Measurements from ENCODE around the gene MAML2.

The MAML2 gene

DNA sequence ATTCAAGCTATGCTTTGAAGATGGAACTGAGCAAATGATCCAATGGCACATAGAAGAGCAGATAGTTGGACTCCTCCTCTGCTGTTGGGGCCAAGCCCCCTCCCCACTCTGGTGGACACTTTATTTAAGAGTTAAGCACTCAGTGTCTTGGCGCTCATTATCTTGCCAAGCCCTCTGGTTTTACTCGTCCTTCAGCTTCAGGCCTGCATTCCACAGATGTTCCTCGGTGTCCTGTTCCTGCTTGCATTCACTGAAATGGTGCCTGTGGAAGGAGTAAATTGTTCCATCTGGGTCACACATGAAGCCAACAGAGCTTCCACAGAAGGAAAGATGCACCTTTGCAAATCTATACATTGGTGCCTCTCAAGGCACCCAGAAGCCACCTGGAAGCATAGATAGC lies 26.1 kb downstream of the MAML2 start:
- DNase-seq (ENCODE audit: low read depth), result peak; percentile 31
- Histone ChIP-seq H3K27me3 (replicated peaks; ENCODE audit: control insufficient read depth, insufficient read depth, low read length) (no peaks in the 10 kb centered on the region), H3K36me3 (ENCODE audit: control insufficient read depth, insufficient read depth, low read length, severe bottlenecking) (no peaks in the 10 kb centered on the region), H3K9me3 (ENCODE audit: control insufficient read depth, low read length) (no peaks in the 10 kb centered on the region), H3K9ac (ENCODE audit: low read length) (no peak overlapping the region), H3K4me1 (ENCODE audit: control insufficient read depth, insufficient read depth, low read length) (peaks cover 68% of the 10 kb centered on the region), H3K4me3 (ENCODE audit: low read length) (no peak overlapping the region)

GRCh38 chr11:96315476-96315875 lies 27.5 kb downstream of the MAML2 start:
- Histone ChIP-seq H3K9ac (ENCODE audit: low read length) (no peak overlapping the region), H3K4me3 (ENCODE audit: low read length) (no peak overlapping the region), H3K9me3 (ENCODE audit: control insufficient read depth, low read length) (no peaks in the 10 kb centered on the region), H3K36me3 (ENCODE audit: control insufficient read depth, insufficient read depth, low read length, severe bottlenecking) (no peaks in the 10 kb centered on the region), H3K4me1 (ENCODE audit: control insufficient read depth, insufficient read depth, low read length) (peaks cover 68% of the 10 kb centered on the region), H3K27me3 (replicated peaks; ENCODE audit: control insufficient read depth, insufficient read depth, low read length) (no peaks in the 10 kb centered on the region)
- DNase-seq (ENCODE audit: low read depth), result no peak

GRCh38 chr11:96314326-96315020 lies 28.5 kb downstream of the MAML2 start:
- Histone ChIP-seq H3K4me1 (ENCODE audit: control insufficient read depth, insufficient read depth, low read length) (peaks cover 69% of the 10 kb centered on the region), H3K9ac (ENCODE audit: low read length) (peak overlapping the region; percentile 27), H3K36me3 (ENCODE audit: control insufficient read depth, insufficient read depth, low read length, severe bottlenecking) (no peaks in the 10 kb centered on the region), H3K4me3 (ENCODE audit: low read length) (peak overlapping the region; percentile 8), H3K27me3 (replicated peaks; ENCODE audit: control insufficient read depth, insufficient read depth, low read length) (no peaks in the 10 kb centered on the region), H3K9me3 (ENCODE audit: control insufficient read depth, low read length) (no peaks in the 10 kb centered on the region)
- peak; percentile 45 for DNase-seq (ENCODE audit: low read depth)

DNA sequence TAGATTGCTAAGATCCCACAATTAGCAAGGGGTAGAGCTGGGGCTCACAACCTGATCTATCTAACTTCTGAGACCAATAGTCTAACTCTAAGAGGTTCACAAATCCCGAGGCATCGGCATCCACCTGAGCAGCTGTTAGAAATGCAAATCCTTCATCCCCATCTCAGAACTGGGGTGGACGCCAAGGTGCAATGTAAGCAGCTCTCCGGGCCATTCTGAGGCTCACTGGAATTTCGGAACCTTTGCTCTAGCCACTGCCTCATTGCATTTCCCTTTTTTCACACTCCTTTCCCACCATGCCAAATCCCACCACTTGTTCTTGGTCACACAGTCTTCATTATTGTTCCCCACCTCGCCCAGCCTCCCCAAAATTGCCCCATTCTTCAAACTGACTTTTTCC lies 29.8 kb downstream of the MAML2 start:
- no peaks in the 10 kb centered on the region for H3K36me3 ChIP-seq (ENCODE audit: control insufficient read depth, insufficient read depth, low read length, severe bottlenecking)
- H3K4me1 ChIP-seq (ENCODE audit: control insufficient read depth, insufficient read depth, low read length), result peaks cover 75% of the 10 kb centered on the region
- no peaks in the 10 kb centered on the region for H3K9me3 ChIP-seq (ENCODE audit: control insufficient read depth, low read length)
- H3K4me3 ChIP-seq (ENCODE audit: low read length), result no peak overlapping the region
- H3K27me3 ChIP-seq (replicated peaks; ENCODE audit: control insufficient read depth, insufficient read depth, low read length), result no peaks in the 10 kb centered on the region
- no peak for DNase-seq (ENCODE audit: low read depth)
- H3K9ac ChIP-seq (ENCODE audit: low read length), result no peak overlapping the region

- peak overlapping the region; percentile 25 for H3K9ac ChIP-seq (ENCODE audit: low read length)
- H3K4me1 ChIP-seq (ENCODE audit: control insufficient read depth, insufficient read depth, low read length), result peaks cover 74% of the 10 kb centered on the region
- peak; percentile 81 for DNase-seq (ENCODE audit: low read depth)
- H3K27me3 ChIP-seq (replicated peaks; ENCODE audit: control insufficient read depth, insufficient read depth, low read length), result no peaks in the 10 kb centered on the region
- no peaks in the 10 kb centered on the region for H3K9me3 ChIP-seq (ENCODE audit: control insufficient read depth, low read length)
- peak overlapping the region; percentile 49 for H3K4me3 ChIP-seq (ENCODE audit: low read length)
- no peaks in the 10 kb centered on the region for H3K36me3 ChIP-seq (ENCODE audit: control insufficient read depth, insufficient read depth, low read length, severe bottlenecking)
Observed at GRCh38 chr11:96311120-96311568, 31.9 kb downstream of the MAML2 start.

- Histone ChIP-seq H3K9ac (ENCODE audit: low read length) (no peak overlapping the region), H3K4me1 (ENCODE audit: control insufficient read depth, insufficient read depth, low read length) (peaks cover 83% of the 10 kb centered on the region), H3K36me3 (ENCODE audit: control insufficient read depth, insufficient read depth, low read length, severe bottlenecking) (no peaks in the 10 kb centered on the region), H3K27me3 (replicated peaks; ENCODE audit: control insufficient read depth, insufficient read depth, low read length) (no peaks in the 10 kb centered on the region), H3K9me3 (ENCODE audit: control insufficient read depth, low read length) (no peaks in the 10 kb centered on the region), H3K4me3 (ENCODE audit: low read length) (no peak overlapping the region)
- DNase-seq (ENCODE audit: low read depth), result peak; percentile 38
Observed at GRCh38 chr11:96310236-96310635, 32.8 kb downstream of the MAML2 start.

- Histone ChIP-seq H3K27me3 (replicated peaks; ENCODE audit: control insufficient read depth, insufficient read depth, low read length) (no peaks in the 10 kb centered on the region), H3K9ac (ENCODE audit: low read length) (no peak overlapping the region), H3K9me3 (ENCODE audit: control insufficient read depth, low read length) (no peaks in the 10 kb centered on the region), H3K4me3 (ENCODE audit: low read length) (no peak overlapping the region), H3K4me1 (ENCODE audit: control insufficient read depth, insufficient read depth, low read length) (peaks cover 80% of the 10 kb centered on the region), H3K36me3 (ENCODE audit: control insufficient read depth, insufficient read depth, low read length, severe bottlenecking) (no peaks in the 10 kb centered on the region)
- DNase-seq (ENCODE audit: low read depth), result no peak
Observed at GRCh38 chr11:96309643-96310017, 33.4 kb downstream of the MAML2 start.

DNA sequence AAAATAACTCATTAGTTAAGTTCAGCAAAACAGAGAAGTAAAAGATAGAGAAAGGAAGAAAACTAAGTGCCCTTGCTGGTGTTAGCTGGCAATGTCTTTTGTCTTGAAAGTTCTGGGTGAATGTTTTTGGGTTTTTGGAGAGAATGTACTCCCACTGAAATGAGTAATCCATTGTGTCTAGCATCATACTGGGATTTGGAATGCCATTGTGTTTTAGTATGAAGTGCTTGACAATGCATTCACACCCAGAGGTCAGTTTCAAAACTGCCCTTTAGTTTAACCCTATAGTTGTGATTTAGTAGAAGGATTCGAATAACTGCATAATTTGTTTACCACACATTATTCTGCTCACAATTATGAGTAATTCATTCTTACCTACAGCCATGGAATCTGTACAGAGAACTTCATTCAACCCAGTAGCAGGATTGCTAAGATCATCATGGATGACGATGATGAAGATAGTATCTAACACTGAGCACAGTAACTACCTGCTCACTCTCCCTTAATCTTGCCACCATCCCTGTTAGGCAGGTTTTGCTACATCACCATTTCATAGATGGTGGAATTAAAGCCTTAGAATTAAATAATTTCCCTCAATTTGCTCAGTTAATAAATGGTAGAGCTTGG lies 33.9 kb downstream of the MAML2 start:
- Histone ChIP-seq H3K4me1 (ENCODE audit: control insufficient read depth, insufficient read depth, low read length) (peaks cover 80% of the 10 kb centered on the region), H3K9ac (ENCODE audit: low read length) (peak overlapping the region; percentile 78)
- DNase-seq (ENCODE audit: low read depth), result peak; percentile 42

DNA sequence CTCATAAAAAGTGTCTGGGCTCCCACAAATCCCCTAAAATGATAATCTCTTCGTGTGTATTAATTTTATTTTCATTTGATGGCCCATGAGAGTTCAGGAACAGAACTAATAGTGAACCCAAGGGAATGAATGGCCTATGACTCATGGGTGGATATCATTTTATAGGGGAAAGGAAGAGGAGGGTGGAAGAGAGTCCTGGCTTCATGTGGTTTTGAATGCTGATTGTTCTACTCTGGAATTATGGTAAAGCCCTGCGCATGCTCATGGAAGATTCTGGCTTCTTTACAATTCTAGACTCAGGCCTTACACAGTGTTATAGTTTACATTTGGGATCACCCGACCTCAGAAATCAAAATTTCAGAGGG lies 35.2 kb downstream of the MAML2 start:
- H3K9me3 ChIP-seq (ENCODE audit: control insufficient read depth, low read length), result no peaks in the 10 kb centered on the region
- H3K9ac ChIP-seq (ENCODE audit: low read length), result peak overlapping the region; percentile 78
- H3K36me3 ChIP-seq (ENCODE audit: control insufficient read depth, insufficient read depth, low read length, severe bottlenecking), result no peaks in the 10 kb centered on the region
- H3K4me1 ChIP-seq (ENCODE audit: control insufficient read depth, insufficient read depth, low read length), result peaks cover 86% of the 10 kb centered on the region
- H3K4me3 ChIP-seq (ENCODE audit: low read length), result peak overlapping the region; percentile 76
- H3K27me3 ChIP-seq (replicated peaks; ENCODE audit: control insufficient read depth, insufficient read depth, low read length), result no peaks in the 10 kb centered on the region
- peak; percentile 83 for DNase-seq (ENCODE audit: low read depth)

More for the DNA sequence above, 33.9 kb downstream of the MAML2 start:
- Histone ChIP-seq H3K27me3 (replicated peaks; ENCODE audit: control insufficient read depth, insufficient read depth, low read length) (no peaks in the 10 kb centered on the region), H3K4me3 (ENCODE audit: low read length) (no peak overlapping the region), H3K36me3 (ENCODE audit: control insufficient read depth, insufficient read depth, low read length, severe bottlenecking) (no peaks in the 10 kb centered on the region), H3K9me3 (ENCODE audit: control insufficient read depth, low read length) (no peaks in the 10 kb centered on the region)

DNA sequence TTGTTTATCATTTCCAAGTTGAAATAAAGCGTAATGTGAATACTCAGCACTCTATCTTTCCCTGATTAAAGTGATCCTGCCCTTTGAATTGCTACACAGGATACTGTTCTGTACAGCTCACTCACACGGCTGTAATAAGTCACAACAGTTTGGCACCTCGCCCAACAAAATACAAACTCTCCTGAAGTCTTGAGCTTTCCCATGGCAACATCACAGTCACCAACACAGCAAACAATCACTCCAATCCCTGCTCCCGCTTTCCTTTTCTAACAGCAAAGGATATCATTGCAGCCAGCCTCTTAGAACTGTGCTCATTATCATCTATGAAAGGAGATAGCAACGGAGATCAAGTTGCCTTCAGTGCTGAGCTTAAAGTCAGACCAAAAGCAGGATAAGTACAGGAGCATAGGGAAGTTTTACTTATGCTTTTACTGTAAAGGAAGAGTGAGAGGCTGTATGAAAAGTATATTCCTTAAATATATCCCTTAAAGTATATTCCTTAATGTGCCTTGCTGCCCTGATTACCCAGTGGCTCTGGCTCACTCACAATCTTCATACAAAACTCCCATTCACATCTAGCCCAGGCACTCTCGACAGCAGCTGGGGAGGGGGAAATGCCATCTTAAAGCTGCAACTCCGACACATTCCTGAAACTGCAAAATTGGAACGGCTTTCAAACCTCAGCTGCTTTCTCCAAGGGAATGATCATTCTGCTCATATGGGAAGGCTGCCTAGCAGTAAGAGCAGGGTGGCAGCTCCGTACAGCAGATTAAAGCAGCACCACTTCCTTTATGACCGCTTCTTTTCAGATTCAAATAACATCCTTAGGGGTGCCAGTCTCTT lies 35.8 kb downstream of the MAML2 start:
- DNase-seq (ENCODE audit: low read depth), result peak; percentile 99
- Histone ChIP-seq H3K27me3 (replicated peaks; ENCODE audit: control insufficient read depth, insufficient read depth, low read length) (no peaks in the 10 kb centered on the region), H3K9ac (ENCODE audit: low read length) (peak overlapping the region; percentile 78), H3K36me3 (ENCODE audit: control insufficient read depth, insufficient read depth, low read length, severe bottlenecking) (no peaks in the 10 kb centered on the region), H3K4me1 (ENCODE audit: control insufficient read depth, insufficient read depth, low read length) (peaks cover 92% of the 10 kb centered on the region), H3K9me3 (ENCODE audit: control insufficient read depth, low read length) (no peaks in the 10 kb centered on the region), H3K4me3 (ENCODE audit: low read length) (peak overlapping the region; percentile 76)

DNA sequence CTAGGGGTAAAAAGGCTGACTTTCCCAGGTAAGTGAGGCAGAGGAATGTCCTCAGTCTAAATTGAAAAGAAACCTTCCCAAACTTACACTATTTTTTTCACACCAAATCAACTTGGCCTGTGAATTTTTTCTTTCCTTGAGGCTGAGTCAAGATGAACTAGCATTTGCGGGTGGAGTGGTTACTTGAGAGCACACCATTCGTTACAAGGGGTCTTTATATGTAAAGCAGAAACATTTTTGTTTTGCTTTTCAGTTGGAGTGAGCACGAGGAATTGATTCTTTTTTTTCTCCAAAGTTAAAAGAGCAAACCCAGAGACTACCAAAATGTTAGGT lies 36.4 kb downstream of the MAML2 start:
- Histone ChIP-seq H3K36me3 (ENCODE audit: control insufficient read depth, insufficient read depth, low read length, severe bottlenecking) (no peaks in the 10 kb centered on the region), H3K9ac (ENCODE audit: low read length) (peak overlapping the region; percentile 78), H3K4me3 (ENCODE audit: low read length) (peak overlapping the region; percentile 76), H3K4me1 (ENCODE audit: control insufficient read depth, insufficient read depth, low read length) (peaks cover 93% of the 10 kb centered on the region), H3K9me3 (ENCODE audit: control insufficient read depth, low read length) (no peaks in the 10 kb centered on the region), H3K27me3 (replicated peaks; ENCODE audit: control insufficient read depth, insufficient read depth, low read length) (no peaks in the 10 kb centered on the region)
- no peak for DNase-seq (ENCODE audit: low read depth)
